ENCODE measurements around the gene AKR7A3.
"Not testable (repeated sequence)": the region's sequence is repeated elsewhere in the genome, so short reads cannot be mapped to it uniquely, and the experiment has no call there.

AKR7A3 gene

GRCh38 chr1:19287436-19288185 lies 959 bp downstream of the AKR7A3 start:
- DNase-seq: no peak

GRCh38 chr1:19285807-19286206 lies 2.8 kb downstream of the AKR7A3 start:
- DNase-seq: not testable (repeated sequence)

DNA sequence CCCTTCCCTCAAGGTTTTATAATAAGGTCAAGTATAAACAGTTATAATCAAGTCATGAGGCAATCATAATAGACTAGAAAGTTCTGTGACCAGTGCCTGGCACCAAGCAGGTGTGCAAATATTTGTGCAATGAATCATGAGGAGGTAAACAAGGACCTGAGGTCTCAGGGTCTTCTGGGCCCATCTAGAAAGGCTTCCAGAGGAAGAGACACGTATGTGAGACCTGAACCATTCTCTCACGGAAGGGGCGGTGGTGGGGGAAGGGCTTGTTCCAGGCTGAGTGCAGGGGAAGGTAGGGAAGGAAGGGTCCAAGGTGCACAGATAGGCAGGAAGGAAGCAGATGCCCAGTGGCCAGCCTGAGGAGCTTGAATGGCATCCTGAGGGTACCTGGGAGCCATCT lies 3.2 kb downstream of the AKR7A3 start:
- DNase-seq: not testable (repeated sequence)

- DNase-seq: no peak
Observed at GRCh38 chr1:19284881-19285280, 3.7 kb downstream of the AKR7A3 start.

DNA sequence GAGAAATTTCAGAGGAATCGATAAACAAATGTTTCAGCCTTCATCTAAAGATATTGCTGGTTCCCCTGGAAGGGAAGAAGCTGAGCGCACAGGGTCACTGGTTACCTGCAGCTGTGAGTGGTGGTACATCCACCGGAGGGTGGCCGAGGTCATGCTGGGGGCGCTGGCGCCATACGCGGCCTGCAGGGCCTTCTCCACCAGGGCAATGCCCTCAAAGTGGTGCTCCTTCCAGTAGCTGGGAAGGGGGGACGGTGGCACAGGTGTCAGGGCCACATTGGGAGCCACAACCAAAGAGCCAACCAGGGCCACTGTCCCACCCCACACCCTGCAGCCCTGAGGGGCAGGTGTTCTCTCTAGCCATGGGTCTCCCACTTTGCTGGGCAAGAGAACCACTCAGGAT lies 4.7 kb downstream of the AKR7A3 start:
- DNase-seq: no peak

GRCh38 chr1:19274636-19275035 lies 13.9 kb downstream of the AKR7A3 start:
- DNase-seq: no peak

DNA sequence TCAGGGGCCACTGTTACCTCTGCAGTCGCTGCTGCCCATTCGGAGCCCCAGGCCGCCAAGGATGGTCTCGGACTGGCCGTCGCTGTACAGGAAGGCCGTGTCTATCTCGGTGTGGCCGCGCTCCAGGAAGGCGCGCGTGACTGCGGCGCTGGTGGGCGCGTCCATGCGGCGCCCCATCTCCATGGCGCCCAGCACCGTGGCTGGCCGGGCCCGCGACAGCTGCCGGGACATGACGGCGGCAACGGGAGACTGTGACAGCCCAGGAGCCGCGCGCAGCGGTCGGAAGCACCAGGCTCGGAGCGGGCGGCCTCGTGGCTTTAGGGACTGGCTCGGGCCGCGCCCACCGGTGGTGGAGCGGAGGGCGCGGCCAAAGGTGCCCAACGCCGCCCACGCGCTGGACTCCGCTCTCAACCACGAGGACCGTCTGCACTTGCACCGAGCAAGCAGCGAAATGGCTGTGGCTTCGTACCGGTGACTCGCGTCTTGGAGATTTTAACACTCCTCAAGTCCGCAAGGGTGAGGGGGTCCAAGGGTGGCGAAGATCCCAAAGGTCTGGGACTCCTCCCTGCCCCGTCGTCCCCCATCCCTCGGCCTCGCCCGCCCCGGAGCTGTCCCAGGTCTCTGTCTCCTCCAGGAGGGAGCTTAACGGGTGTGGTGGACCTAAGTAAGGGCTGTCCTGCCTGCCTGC lies 14.6 kb downstream of the AKR7A3 start:
- peak; percentile 15 to 65 (median 26) for DNase-seq

DNA sequence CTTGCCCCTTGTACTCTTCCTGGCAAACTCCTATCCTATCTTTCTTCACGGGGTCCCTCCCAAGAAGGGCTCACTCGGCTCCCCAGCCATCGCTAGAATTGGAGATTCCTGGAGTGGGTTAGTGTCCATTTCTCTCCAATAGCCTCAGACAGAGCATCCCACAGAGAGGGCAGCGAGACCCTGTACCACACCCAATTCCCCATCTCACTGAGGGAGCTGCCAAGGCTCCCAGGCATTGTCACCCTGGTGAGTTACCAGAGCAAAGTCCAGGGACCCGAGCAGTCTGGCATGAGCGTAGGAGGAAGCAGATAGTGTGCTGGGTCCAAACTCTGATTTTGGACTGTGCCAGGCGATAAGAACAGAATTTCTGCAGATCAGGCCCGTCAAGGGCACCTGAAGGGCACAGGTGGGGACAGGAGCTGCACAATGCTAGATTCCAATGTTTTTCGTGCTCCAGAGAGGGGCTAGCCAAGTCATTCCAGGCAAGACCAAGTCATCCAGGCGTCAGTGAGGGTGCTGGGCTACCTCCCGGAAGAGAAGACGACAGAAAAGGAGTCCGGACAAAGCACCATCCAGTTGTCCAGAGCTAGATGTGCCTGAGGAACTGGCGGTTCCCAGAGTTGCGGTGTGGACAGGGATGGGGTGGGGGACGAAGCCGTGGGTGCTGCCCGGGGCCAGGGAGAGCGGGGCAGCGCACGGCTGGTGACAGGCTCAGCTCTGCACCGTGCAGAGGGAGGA lies 15.3 kb downstream of the AKR7A3 start:
- DNase-seq: no peak

DNA sequence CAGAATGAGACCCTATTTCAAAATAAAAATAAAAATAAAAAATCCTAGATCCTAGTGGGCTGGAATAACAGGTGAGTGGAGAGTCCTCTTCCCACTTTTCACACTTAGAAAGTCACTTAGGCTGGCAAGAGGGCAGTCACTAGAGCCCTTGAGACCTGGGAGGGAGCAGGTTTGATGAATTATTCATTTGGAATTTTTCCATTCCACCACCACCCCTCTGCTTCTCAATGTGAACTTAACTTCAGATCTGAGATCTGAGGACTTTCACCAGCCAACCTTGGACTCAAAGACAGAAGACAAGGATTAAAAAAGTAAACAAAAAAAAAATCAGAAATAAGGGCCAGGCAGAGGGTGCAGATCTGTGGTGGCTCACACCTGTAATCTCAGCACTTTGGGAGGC lies 16.5 kb downstream of the AKR7A3 start:
- no peak for DNase-seq

- DNase-seq: not testable (repeated sequence)
Observed at GRCh38 chr1:19270343-19270730, 18.2 kb downstream of the AKR7A3 start.

DNA sequence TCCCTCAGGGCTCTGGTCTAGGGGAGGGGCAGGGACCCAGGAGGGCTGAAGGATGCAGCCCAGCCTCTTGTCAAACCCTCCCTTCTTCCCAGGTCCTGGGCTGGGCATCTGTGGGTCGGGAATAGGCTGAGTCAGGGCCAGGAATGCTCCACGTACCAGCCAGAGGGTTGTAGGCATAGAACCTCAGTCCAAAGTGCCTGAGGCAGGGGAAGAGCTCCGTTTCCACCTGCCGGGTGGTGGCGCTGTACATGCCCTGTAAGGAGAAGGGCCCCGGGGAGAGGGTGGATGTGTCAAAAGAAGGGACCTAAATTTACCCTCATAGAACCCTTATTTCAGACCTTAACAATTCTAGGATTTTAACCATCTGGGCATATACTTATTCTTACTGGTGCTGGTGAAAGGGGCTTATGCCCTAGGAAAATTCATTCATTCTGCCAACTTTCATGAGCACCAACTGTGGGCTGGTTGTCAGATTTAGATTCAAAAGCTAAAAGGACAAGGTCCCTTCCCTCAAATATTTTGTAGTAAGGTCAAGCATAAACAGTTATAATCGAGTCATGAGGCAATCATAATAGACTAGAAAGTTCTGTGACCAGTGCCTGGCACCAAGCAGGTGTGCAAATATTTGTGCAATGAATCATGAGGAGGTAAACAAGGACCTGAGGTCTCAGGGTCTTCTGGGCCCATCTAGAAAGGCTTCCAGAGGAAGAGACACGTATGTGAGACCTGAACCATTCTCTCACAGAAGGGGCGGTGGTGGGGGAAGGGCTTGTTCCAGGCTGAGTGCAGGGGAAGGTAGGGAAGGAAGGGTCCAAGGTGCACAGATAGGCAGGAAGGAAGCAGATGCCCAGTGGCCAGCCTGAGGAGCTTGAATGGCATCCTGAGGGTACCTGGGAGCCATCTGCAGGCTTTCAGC lies 18.9 kb downstream of the AKR7A3 start:
- peak in 2 of 4 experiments; percentile 15 to 27 for DNase-seq

GRCh38 chr1:19268445-19268844 lies 20.1 kb downstream of the AKR7A3 start:
- DNase-seq: no peak

GRCh38 chr1:19262744-19263143 lies 25.8 kb downstream of the AKR7A3 start:
- DNase-seq: no peak

DNA sequence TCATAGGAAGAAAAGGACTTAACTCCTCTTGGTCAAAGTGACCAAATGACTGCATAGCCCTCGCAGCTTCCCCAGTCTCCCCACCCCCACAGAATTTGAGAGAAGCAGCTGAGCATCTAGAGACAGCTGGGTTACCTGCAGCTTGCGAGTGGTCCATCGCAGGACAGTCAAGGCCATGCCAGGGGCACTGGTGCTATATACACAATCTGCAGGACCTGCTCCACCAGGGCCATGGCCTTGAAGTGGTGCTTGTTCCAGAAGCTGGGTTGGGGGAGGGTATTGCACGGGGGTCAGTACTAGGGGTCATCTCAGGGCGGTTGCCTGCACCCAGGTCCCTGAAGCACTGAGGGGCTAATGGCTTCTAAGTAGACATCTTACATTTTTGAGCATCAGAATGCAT lies 26.5 kb downstream of the AKR7A3 start:
- DNase-seq: no peak

DNA sequence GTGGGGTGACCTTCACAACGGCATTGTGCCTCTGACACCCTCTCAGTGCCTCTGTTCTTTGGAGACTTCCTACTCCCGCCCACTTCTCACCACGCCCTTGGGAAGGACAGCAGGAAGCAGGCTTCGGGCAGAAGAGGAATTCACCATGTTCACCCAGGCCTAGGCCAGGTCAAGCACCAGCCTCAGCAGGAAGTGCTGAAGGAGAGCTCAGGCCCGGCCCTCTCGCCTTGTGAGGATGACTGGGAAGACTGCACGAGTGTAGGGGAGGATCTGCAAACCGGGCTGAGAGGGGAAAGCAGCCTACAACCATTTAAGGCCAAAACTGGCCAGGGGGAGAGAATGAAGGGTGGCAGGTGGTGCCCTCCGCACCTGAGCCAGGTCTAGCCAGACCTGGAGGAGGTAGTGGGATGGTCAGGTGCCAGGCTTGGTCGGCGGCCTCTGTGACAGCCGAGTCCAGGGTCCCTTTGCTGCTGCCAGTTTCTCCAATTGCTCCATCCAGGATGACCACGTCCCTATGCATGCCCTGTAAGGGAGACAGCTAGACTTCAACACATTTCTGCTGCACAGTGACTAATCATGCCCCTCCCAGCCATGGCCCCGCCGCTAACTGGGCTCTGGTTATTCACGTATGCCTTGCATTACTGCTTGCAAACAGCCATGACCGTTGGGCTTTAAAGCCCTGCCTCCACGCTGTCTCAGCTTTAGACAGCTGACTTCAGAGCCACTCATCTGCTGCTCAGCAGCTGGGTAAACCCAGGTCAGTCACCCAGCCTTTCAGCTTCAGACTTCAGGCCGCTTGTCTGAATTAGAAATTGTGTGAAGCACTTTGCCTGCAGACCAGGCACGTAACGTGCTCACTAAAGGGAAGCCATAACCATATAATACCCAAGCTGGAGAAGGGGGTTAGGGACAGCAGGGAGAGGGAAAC lies 28.1 kb downstream of the AKR7A3 start:
- DNase-seq: peak; percentile 69 to 88 (median 78)

- DNase-seq: no peak
Observed at GRCh38 chr1:19258353-19258752, 30.2 kb downstream of the AKR7A3 start.

DNA sequence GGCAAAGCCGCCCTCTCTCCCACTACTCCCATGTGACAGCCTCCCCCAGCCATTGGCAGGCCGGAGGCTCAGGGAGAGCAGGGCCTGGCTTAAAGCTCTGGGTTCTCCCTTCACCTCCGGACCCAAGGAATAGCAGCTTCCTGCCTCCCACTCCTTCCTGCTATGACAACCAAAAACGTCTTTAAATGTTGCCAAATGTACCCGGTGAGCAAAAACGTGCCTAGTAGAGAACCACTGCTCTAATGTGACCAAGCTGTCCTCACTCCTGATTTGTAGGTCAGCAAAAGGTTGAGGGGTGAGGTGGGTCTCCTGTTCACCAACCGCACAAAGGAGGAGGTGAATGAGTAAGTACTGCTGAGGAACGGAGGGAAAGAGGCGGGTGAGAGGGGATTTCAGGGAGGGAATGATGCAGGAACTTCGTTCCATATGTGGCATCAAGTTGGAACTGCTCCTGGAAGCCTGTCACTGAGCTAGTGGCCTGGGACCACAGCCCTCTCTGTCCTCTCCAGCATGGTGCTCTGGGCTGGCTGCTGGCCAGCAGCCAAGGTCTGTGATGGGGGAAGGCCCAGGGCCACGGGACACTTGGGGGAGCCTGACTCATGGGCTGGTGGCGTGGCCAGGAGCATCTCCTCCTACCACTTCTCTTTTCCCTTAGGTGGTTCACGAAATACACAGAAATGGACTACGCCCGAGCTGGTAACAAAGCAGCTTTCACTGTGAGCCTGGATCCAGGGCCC lies 31.2 kb downstream of the AKR7A3 start:
- DNase-seq: peak; percentile 80 to 91 (median 86)

- DNase-seq: not testable (repeated sequence)
Observed at GRCh38 chr1:19256301-19256700, 32.3 kb downstream of the AKR7A3 start.

GRCh38 chr1:19255288-19255687 lies 33.3 kb downstream of the AKR7A3 start:
- DNase-seq: no peak

GRCh38 chr1:19254416-19254815 lies 34.2 kb downstream of the AKR7A3 start:
- no peak for DNase-seq
